ENCODE measurements around the gene PPCS. TPM values are rescaled to one million over a fixed set of nuclear protein-coding genes. Genes with fewer than 3 reads are reported as not detected.
A peak's percentile ranks its signal among the peaks of the same experiment; 100 is the strongest.

Gene PPCS
- total and polyA plus RNA-seq, 2 of the 4 experiments (the other 2 are of a cell fraction) = 8.2 to 18.9 TPM

DNA sequence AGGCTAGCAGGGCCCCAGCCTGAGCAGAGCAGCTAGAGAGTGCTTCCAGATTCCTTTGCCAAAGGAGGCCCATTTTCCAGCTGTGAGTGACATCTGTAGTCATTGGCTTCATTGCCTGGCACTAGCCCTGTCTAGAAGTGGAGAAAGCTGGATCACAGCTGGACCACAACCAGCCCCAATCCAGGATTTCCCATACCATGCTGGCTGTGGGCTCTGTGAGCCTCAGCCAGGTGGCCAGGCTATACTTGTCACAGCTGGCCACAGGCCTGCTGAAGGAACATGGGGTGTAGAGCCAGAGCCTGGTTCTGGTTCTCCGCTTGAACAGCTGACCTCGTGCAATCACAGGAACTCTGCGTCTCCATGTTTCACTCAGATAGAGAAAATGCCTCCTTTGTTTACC, 39.2 kb upstream of the PPCS start:
- Histone ChIP-seq H2AFZ (replicated peaks; ENCODE audit: low read length, poor library complexity) (no peak overlapping the region), H4K20me1 (ENCODE audit: insufficient read depth, low read length) (no peaks in the 10 kb centered on the region), H2BK20ac (ENCODE audit: low read depth, low read length) (no peak overlapping the region), H2AK5ac (ENCODE audit: low read depth, low read length) (no peak overlapping the region), H4K8ac (ENCODE audit: low read depth in 2 of 2, low read length in 2 of 2) (no peak overlapping the region), H3K79me1 (ENCODE audit: low read depth in 1 of 2, low read length in 2 of 2) (no peaks in the 10 kb centered on the region), H3K18ac (ENCODE audit: low read depth, low read length) (no peak overlapping the region), H3K9ac (ENCODE audit: low read depth, low read length) (no peak overlapping the region), H3K4ac (ENCODE audit: low read depth, low read length) (no peak overlapping the region), H3K9me1 (ENCODE audit: insufficient read depth, low read length) (no peaks in the 10 kb centered on the region), H4K5ac (ENCODE audit: low read depth, low read length) (no peak overlapping the region), H3K23ac (ENCODE audit: low read depth, low read length) (no peak overlapping the region), H3K27me3 (ENCODE audit: control insufficient read depth, insufficient read depth, low read length) (peaks cover 32% of the 10 kb centered on the region), H3K4me2 (ENCODE audit: low read depth, low read length) (no peak overlapping the region), H3K27ac (ENCODE audit: insufficient read depth, low read length) (no peak overlapping the region), H3K56ac (ENCODE audit: extremely low read depth, insufficient read depth, low read length) (no peak overlapping the region), H3K4me1 (ENCODE audit: control insufficient read depth, insufficient read depth, low read length) (peaks cover 3% of the 10 kb centered on the region; the same call in 1 of the 2 replicates), H2BK5ac (ENCODE audit: low read depth, low read length, poor library complexity, severe bottlenecking) (no peak overlapping the region), H4K91ac (ENCODE audit: insufficient read depth, low read depth, low read length) (no peak overlapping the region), H2AK9ac (replicated peaks; ENCODE audit: low read depth, low read length, poor library complexity) (peak overlapping the region; percentile 86), H3K36me3 (ENCODE audit: control insufficient read depth, insufficient read depth, low read length) (no peaks in the 10 kb centered on the region), H3K9me3 (ENCODE audit: control insufficient read depth, insufficient read depth, low read length) (no peaks in the 10 kb centered on the region), H2BK15ac (ENCODE audit: low read depth, low read length) (no peak overlapping the region), H3K14ac (replicated peaks; ENCODE audit: low read depth, low read length) (no peak overlapping the region), H2BK120ac (ENCODE audit: low read depth, low read length) (no peak overlapping the region), H3K4me3 (ENCODE audit: insufficient read depth, low read depth, low read length) (no peak overlapping the region)
- TF ChIP-seq MXI1 (IDR thresholded peaks at IDR 0.05; ENCODE audit: borderline replicate concordance, low read depth, low read length) = no peak
- no peak for TF ChIP-seq CEBPB (IDR thresholded peaks at IDR 0.05; ENCODE audit: low read depth, low read length)
- no CpG with 5 or more reads among the region's 3 CpGs for WGBS, 2 experiments (ENCODE audit: extremely low coverage in 2 of 2, insufficient read length in 1 of 2)
- in situ Hi-C loops (cut with MboI; ENCODE audit: low sequenced_read_pairs) (no loop called here), dilution Hi-C loops (cut with HindIII; ENCODE audit: low sequenced_read_pairs, unreplicated experiment) (no loop called here), intact Hi-C loops (cut with micrococcal nuclease) (no loop called here)
- no peak for DNase-seq
- no TSS peak for BruUV-seq (replicated peaks)
- no peak for ATAC-seq (ENCODE audit: low read depth)
- CTCF ChIA-PET = no interaction called here
- POLR2A ChIA-PET (ENCODE audit: unreplicated experiment) = no interaction called here

Measured in IMR-90 (cell line).